HCT116 (cell line): ENCODE measurements around the gene HMGB4.

Source experiments
- CEBPB ChIP-seq: IDR thresholded peaks from 2 replicates; pipeline ENCODE4 v1.6.1; 2012; ENCODE audit warnings: low read depth
- EZH2 ChIP-seq: fragments of 200-600 bp; sonication (generic); IDR thresholded peaks from 2 replicates; pipeline ENCODE4 v1.6.1; 2017; ENCODE audit warnings: antibody characterized with exemption, mixed run types
- JUND ChIP-seq: IDR thresholded peaks from 2 replicates; pipeline ENCODE4 v1.6.1; 2012
- POLR2A ChIP-seq: IDR thresholded peaks from 2 replicates; pipeline ENCODE4 v1.7.0; 2011; ENCODE audit warnings: borderline replicate concordance; ENCODE audit not compliant: insufficient read depth, insufficient read length; ENCODE audit errors: extremely low read depth
- POLR2AphosphoS5 ChIP-seq: IDR thresholded peaks from 2 replicates; pipeline ENCODE4 v1.6.1; 2011; ENCODE audit warnings: mild to moderate bottlenecking, low read depth, low read length, moderate library complexity
- RAD21 ChIP-seq: IDR thresholded peaks from 2 replicates; pipeline ENCODE4 v1.6.1; 2012; ENCODE audit warnings: low read depth, mild to moderate bottlenecking
- TF ChIP-seq, protein P1 (sequence below), 3 experiments: fragments of 200-600 bp in 1 of 3; sonication (generic) in 1 of 3; IDR thresholded peaks in 2 of 3; conservative IDR thresholded peaks in 1 of 3; 2 replicates each; pipeline ENCODE4 v1.5.1; 2012 to 2017; ENCODE audit warnings: low read depth in 2 of 3, low read length in 2 of 3, antibody characterized with exemption in 1 of 3, borderline replicate concordance in 1 of 3, control low read depth in 1 of 3, mild to moderate bottlenecking in 1 of 3, mixed read lengths in 1 of 3, mixed run types in 1 of 3, moderate library complexity in 1 of 3; ENCODE audit not compliant: insufficient read depth in 1 of 3
- TF ChIP-seq, protein P2 (sequence below): IDR thresholded peaks from 2 replicates; pipeline ENCODE4 v1.6.1; 2012; ENCODE audit warnings: low read depth
- TF ChIP-seq, protein P3 (sequence below): IDR thresholded peaks from 2 replicates; pipeline ENCODE4 v1.6.1; 2012
- TF ChIP-seq, protein P4 (sequence below): IDR thresholded peaks from 2 replicates; pipeline ENCODE4 v1.6.1; 2011; ENCODE audit warnings: mild to moderate bottlenecking, low read length, moderate library complexity; ENCODE audit not compliant: insufficient replicate concordance; ENCODE audit errors: extremely low read depth

DNA sequence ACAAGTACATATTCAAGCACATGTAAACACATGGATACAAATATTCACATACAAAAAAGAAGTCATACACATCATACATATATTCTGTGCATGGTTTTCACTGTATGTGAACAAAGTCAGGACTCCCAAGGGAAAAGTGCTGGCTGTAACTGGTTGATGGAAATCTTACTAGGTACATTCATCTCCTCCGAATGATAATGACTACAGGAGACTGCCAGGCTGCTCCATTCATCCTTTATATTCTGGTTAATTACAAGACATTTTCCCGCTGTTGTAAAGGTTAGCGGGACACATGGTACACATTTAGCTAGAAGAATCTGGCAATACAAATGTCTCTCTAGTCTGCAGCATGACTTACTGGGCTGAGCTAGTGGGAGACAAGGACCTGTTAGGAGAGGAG, 26.2 kb upstream of the HMGB4 start:
- TF ChIP-seq, protein P1, sequence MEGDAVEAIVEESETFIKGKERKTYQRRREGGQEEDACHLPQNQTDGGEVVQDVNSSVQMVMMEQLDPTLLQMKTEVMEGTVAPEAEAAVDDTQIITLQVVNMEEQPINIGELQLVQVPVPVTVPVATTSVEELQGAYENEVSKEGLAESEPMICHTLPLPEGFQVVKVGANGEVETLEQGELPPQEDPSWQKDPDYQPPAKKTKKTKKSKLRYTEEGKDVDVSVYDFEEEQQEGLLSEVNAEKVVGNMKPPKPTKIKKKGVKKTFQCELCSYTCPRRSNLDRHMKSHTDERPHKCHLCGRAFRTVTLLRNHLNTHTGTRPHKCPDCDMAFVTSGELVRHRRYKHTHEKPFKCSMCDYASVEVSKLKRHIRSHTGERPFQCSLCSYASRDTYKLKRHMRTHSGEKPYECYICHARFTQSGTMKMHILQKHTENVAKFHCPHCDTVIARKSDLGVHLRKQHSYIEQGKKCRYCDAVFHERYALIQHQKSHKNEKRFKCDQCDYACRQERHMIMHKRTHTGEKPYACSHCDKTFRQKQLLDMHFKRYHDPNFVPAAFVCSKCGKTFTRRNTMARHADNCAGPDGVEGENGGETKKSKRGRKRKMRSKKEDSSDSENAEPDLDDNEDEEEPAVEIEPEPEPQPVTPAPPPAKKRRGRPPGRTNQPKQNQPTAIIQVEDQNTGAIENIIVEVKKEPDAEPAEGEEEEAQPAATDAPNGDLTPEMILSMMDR (IDR thresholded peaks at IDR 0.05 in 2 of 3, conservative IDR thresholded peaks at IDR 0.05 in 1 of 3; ENCODE audit: borderline replicate concordance in 1 of 3, insufficient read depth in 1 of 3, low read depth in 2 of 3, low read length in 2 of 3) = no peak
- TF ChIP-seq RAD21 = no peak
- TF ChIP-seq JUND = no peak
- TF ChIP-seq, protein P2, sequence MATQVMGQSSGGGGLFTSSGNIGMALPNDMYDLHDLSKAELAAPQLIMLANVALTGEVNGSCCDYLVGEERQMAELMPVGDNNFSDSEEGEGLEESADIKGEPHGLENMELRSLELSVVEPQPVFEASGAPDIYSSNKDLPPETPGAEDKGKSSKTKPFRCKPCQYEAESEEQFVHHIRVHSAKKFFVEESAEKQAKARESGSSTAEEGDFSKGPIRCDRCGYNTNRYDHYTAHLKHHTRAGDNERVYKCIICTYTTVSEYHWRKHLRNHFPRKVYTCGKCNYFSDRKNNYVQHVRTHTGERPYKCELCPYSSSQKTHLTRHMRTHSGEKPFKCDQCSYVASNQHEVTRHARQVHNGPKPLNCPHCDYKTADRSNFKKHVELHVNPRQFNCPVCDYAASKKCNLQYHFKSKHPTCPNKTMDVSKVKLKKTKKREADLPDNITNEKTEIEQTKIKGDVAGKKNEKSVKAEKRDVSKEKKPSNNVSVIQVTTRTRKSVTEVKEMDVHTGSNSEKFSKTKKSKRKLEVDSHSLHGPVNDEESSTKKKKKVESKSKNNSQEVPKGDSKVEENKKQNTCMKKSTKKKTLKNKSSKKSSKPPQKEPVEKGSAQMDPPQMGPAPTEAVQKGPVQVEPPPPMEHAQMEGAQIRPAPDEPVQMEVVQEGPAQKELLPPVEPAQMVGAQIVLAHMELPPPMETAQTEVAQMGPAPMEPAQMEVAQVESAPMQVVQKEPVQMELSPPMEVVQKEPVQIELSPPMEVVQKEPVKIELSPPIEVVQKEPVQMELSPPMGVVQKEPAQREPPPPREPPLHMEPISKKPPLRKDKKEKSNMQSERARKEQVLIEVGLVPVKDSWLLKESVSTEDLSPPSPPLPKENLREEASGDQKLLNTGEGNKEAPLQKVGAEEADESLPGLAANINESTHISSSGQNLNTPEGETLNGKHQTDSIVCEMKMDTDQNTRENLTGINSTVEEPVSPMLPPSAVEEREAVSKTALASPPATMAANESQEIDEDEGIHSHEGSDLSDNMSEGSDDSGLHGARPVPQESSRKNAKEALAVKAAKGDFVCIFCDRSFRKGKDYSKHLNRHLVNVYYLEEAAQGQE = no peak
- no peak for TF ChIP-seq POLR2AphosphoS5
- TF ChIP-seq POLR2A = no peak
- no peak for TF ChIP-seq CEBPB
- TF ChIP-seq, protein P3, sequence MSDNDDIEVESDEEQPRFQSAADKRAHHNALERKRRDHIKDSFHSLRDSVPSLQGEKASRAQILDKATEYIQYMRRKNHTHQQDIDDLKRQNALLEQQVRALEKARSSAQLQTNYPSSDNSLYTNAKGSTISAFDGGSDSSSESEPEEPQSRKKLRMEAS = no peak
- TF ChIP-seq, protein P4, sequence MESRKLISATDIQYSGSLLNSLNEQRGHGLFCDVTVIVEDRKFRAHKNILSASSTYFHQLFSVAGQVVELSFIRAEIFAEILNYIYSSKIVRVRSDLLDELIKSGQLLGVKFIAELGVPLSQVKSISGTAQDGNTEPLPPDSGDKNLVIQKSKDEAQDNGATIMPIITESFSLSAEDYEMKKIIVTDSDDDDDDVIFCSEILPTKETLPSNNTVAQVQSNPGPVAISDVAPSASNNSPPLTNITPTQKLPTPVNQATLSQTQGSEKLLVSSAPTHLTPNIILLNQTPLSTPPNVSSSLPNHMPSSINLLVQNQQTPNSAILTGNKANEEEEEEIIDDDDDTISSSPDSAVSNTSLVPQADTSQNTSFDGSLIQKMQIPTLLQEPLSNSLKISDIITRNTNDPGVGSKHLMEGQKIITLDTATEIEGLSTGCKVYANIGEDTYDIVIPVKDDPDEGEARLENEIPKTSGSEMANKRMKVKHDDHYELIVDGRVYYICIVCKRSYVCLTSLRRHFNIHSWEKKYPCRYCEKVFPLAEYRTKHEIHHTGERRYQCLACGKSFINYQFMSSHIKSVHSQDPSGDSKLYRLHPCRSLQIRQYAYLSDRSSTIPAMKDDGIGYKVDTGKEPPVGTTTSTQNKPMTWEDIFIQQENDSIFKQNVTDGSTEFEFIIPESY = no peak
- no peak for TF ChIP-seq EZH2
